Measurements from ENCODE around the gene PWWP2A.
A peak's percentile ranks its signal among the peaks of the same experiment; 100 is the strongest.

The PWWP2A gene

GRCh38 chr5:160092960-160093707 lies 26.1 kb downstream of the PWWP2A start:
- Histone ChIP-seq H3K27ac (ENCODE audit: low read depth, low read length) (no peak overlapping the region), H3K4me3 (ENCODE audit: low read depth, low read length) (no peak overlapping the region), H3K9me3 (ENCODE audit: control insufficient read depth, insufficient read depth, low read depth, low read length) (no peaks in the 10 kb centered on the region), H3K4me1 (ENCODE audit: control insufficient read depth, insufficient read depth, low read length) (no peaks in the 10 kb centered on the region), H3K9ac (ENCODE audit: low read length) (no peak overlapping the region), H3K27me3 (ENCODE audit: control insufficient read depth, insufficient read depth, low read length) (no peaks in the 10 kb centered on the region), H3K36me3 (ENCODE audit: control insufficient read depth, insufficient read depth, low read length) (peaks cover 47% of the 10 kb centered on the region)

GRCh38 chr5:160092514-160092913 lies 26.7 kb downstream of the PWWP2A start:
- Histone ChIP-seq H3K27ac (ENCODE audit: low read depth, low read length) (no peak overlapping the region), H3K27me3 (ENCODE audit: control insufficient read depth, insufficient read depth, low read length) (no peaks in the 10 kb centered on the region), H3K9me3 (ENCODE audit: control insufficient read depth, insufficient read depth, low read depth, low read length) (no peaks in the 10 kb centered on the region), H3K36me3 (ENCODE audit: control insufficient read depth, insufficient read depth, low read length) (peaks cover 45% of the 10 kb centered on the region), H3K9ac (ENCODE audit: low read length) (no peak overlapping the region), H3K4me1 (ENCODE audit: control insufficient read depth, insufficient read depth, low read length) (no peaks in the 10 kb centered on the region; the same call in 1 of the 2 replicates), H3K4me3 (ENCODE audit: low read depth, low read length) (no peak overlapping the region)

- Histone ChIP-seq H3K4me3 (ENCODE audit: low read depth, low read length) (no peak overlapping the region), H3K27me3 (ENCODE audit: control insufficient read depth, insufficient read depth, low read length) (no peaks in the 10 kb centered on the region), H3K4me1 (ENCODE audit: control insufficient read depth, insufficient read depth, low read length) (peaks cover 5% of the 10 kb centered on the region; the same call in 1 of the 2 replicates), H3K9me3 (ENCODE audit: control insufficient read depth, insufficient read depth, low read depth, low read length) (no peaks in the 10 kb centered on the region), H3K36me3 (ENCODE audit: control insufficient read depth, insufficient read depth, low read length) (peaks cover 31% of the 10 kb centered on the region), H3K27ac (ENCODE audit: low read depth, low read length) (no peak overlapping the region), H3K9ac (ENCODE audit: low read length) (no peak overlapping the region)
Measured at GRCh38 chr5:160090059-160090458, 29.2 kb downstream of the PWWP2A start.

- Histone ChIP-seq H3K9me3 (ENCODE audit: control insufficient read depth, insufficient read depth, low read depth, low read length) (no peaks in the 10 kb centered on the region), H3K27me3 (ENCODE audit: control insufficient read depth, insufficient read depth, low read length) (no peaks in the 10 kb centered on the region), H3K4me3 (ENCODE audit: low read depth, low read length) (no peak overlapping the region), H3K4me1 (ENCODE audit: control insufficient read depth, insufficient read depth, low read length) (peaks cover 5% of the 10 kb centered on the region; the same call in 1 of the 2 replicates), H3K9ac (ENCODE audit: low read length) (no peak overlapping the region), H3K36me3 (ENCODE audit: control insufficient read depth, insufficient read depth, low read length) (peaks cover 29% of the 10 kb centered on the region), H3K27ac (ENCODE audit: low read depth, low read length) (0 out of 2 replicates have a peak overlapping the region, but pooled peaks have one; percentile 23)
Measured at GRCh38 chr5:160089531-160089930, 29.7 kb downstream of the PWWP2A start.

GRCh38 chr5:160088805-160089204 lies 30.4 kb downstream of the PWWP2A start:
- Histone ChIP-seq H3K36me3 (ENCODE audit: control insufficient read depth, insufficient read depth, low read length) (peaks cover 22% of the 10 kb centered on the region), H3K9me3 (ENCODE audit: control insufficient read depth, insufficient read depth, low read depth, low read length) (no peaks in the 10 kb centered on the region), H3K4me3 (ENCODE audit: low read depth, low read length) (no peak overlapping the region), H3K9ac (ENCODE audit: low read length) (no peak overlapping the region), H3K27ac (ENCODE audit: low read depth, low read length) (no peak overlapping the region), H3K27me3 (ENCODE audit: control insufficient read depth, insufficient read depth, low read length) (no peaks in the 10 kb centered on the region), H3K4me1 (ENCODE audit: control insufficient read depth, insufficient read depth, low read length) (peaks cover 5% of the 10 kb centered on the region; the same call in 1 of the 2 replicates)

GRCh38 chr5:160087199-160087598 lies 32.1 kb downstream of the PWWP2A start:
- Histone ChIP-seq H3K27ac (ENCODE audit: low read depth, low read length) (no peak overlapping the region), H3K4me1 (ENCODE audit: control insufficient read depth, insufficient read depth, low read length) (peaks cover 17% of the 10 kb centered on the region), H3K9me3 (ENCODE audit: control insufficient read depth, insufficient read depth, low read depth, low read length) (no peaks in the 10 kb centered on the region), H3K9ac (ENCODE audit: low read length) (no peak overlapping the region), H3K36me3 (ENCODE audit: control insufficient read depth, insufficient read depth, low read length) (peaks cover 6% of the 10 kb centered on the region), H3K27me3 (ENCODE audit: control insufficient read depth, insufficient read depth, low read length) (no peaks in the 10 kb centered on the region), H3K4me3 (ENCODE audit: low read depth, low read length) (no peak overlapping the region)

GRCh38 chr5:160084144-160084543 lies 35.1 kb downstream of the PWWP2A start:
- no peak overlapping the region for H3K9ac ChIP-seq (ENCODE audit: low read length)
- H3K9me3 ChIP-seq (ENCODE audit: control insufficient read depth, insufficient read depth, low read depth, low read length), result no peaks in the 10 kb centered on the region
- peaks cover under 1% of the 10 kb centered on the region; the same call in 1 of the 2 replicates for H3K36me3 ChIP-seq (ENCODE audit: control insufficient read depth, insufficient read depth, low read length)
- no peak overlapping the region for H3K4me3 ChIP-seq (ENCODE audit: low read depth, low read length)
- H3K27me3 ChIP-seq (ENCODE audit: control insufficient read depth, insufficient read depth, low read length), result no peaks in the 10 kb centered on the region
- H3K27ac ChIP-seq (ENCODE audit: low read depth, low read length), result no peak overlapping the region
- peaks cover 27% of the 10 kb centered on the region for H3K4me1 ChIP-seq (ENCODE audit: control insufficient read depth, insufficient read depth, low read length)

- H3K4me3 ChIP-seq (ENCODE audit: low read depth, low read length), result no peak overlapping the region
- no peaks in the 10 kb centered on the region for H3K27me3 ChIP-seq (ENCODE audit: control insufficient read depth, insufficient read depth, low read length)
- no peak overlapping the region for H3K9ac ChIP-seq (ENCODE audit: low read length)
- peaks cover 6% of the 10 kb centered on the region for H3K36me3 ChIP-seq (ENCODE audit: control insufficient read depth, insufficient read depth, low read length)
- H3K9me3 ChIP-seq (ENCODE audit: control insufficient read depth, insufficient read depth, low read depth, low read length), result no peaks in the 10 kb centered on the region
- H3K27ac ChIP-seq (ENCODE audit: low read depth, low read length), result no peak overlapping the region
- H3K4me1 ChIP-seq (ENCODE audit: control insufficient read depth, insufficient read depth, low read length), result peaks cover 27% of the 10 kb centered on the region
Measured at GRCh38 chr5:160083501-160083900, 35.7 kb downstream of the PWWP2A start.

- H3K4me3 ChIP-seq (ENCODE audit: low read depth, low read length), result no peak overlapping the region
- no peak overlapping the region for H3K27ac ChIP-seq (ENCODE audit: low read depth, low read length)
- H3K9me3 ChIP-seq (ENCODE audit: control insufficient read depth, insufficient read depth, low read depth, low read length), result no peaks in the 10 kb centered on the region
- H3K36me3 ChIP-seq (ENCODE audit: control insufficient read depth, insufficient read depth, low read length), result peaks cover 13% of the 10 kb centered on the region
- H3K4me1 ChIP-seq (ENCODE audit: control insufficient read depth, insufficient read depth, low read length), result peaks cover 27% of the 10 kb centered on the region
- H3K27me3 ChIP-seq (ENCODE audit: control insufficient read depth, insufficient read depth, low read length), result no peaks in the 10 kb centered on the region
- no peak overlapping the region for H3K9ac ChIP-seq (ENCODE audit: low read length)
Measured at GRCh38 chr5:160082614-160083500, 36.4 kb downstream of the PWWP2A start.

- Histone ChIP-seq H3K4me1 (ENCODE audit: control insufficient read depth, insufficient read depth, low read length) (peaks cover 22% of the 10 kb centered on the region), H3K36me3 (ENCODE audit: control insufficient read depth, insufficient read depth, low read length) (peaks cover 16% of the 10 kb centered on the region), H3K27me3 (ENCODE audit: control insufficient read depth, insufficient read depth, low read length) (no peaks in the 10 kb centered on the region), H3K9ac (ENCODE audit: low read length) (no peak overlapping the region), H3K9me3 (ENCODE audit: control insufficient read depth, insufficient read depth, low read depth, low read length) (no peaks in the 10 kb centered on the region), H3K27ac (ENCODE audit: low read depth, low read length) (no peak overlapping the region), H3K4me3 (ENCODE audit: low read depth, low read length) (no peak overlapping the region)
Measured at GRCh38 chr5:160081495-160081894, 37.8 kb downstream of the PWWP2A start.

- H3K36me3 ChIP-seq (ENCODE audit: control insufficient read depth, insufficient read depth, low read length), result peaks cover 23% of the 10 kb centered on the region
- peaks cover 22% of the 10 kb centered on the region for H3K4me1 ChIP-seq (ENCODE audit: control insufficient read depth, insufficient read depth, low read length)
- H3K9ac ChIP-seq (ENCODE audit: low read length), result no peak overlapping the region
- H3K27me3 ChIP-seq (ENCODE audit: control insufficient read depth, insufficient read depth, low read length), result no peaks in the 10 kb centered on the region
- H3K27ac ChIP-seq (ENCODE audit: low read depth, low read length), result 0 out of 2 replicates have a peak overlapping the region, but pooled peaks have one; percentile 34
- no peaks in the 10 kb centered on the region for H3K9me3 ChIP-seq (ENCODE audit: control insufficient read depth, insufficient read depth, low read depth, low read length)
- no peak overlapping the region for H3K4me3 ChIP-seq (ENCODE audit: low read depth, low read length)
Measured at GRCh38 chr5:160079753-160080152, 39.5 kb downstream of the PWWP2A start.

Measured in HUES6 (cell line).